HepG2 (cell line): ENCODE measurements around the gene PSMA3. TPM values are rescaled to one million over a fixed set of nuclear protein-coding genes. Genes with fewer than 3 reads are reported as not detected.
A peak's percentile ranks its signal among the peaks of the same experiment; 100 is the strongest.

Experiments
- AHDC1 ChIP-seq: sonication (generic); formaldehyde crosslinking; IDR thresholded peaks from 2 replicates; pipeline ENCODE4 v1.5.1; 2020; ENCODE audit warnings: mild to moderate bottlenecking, missing genetic modification reagents, borderline replicate concordance
- CHCHD3 ChIP-seq: sonication (generic); formaldehyde crosslinking; IDR thresholded peaks from 2 replicates; pipeline ENCODE4 v1.8.0; 2022; ENCODE audit warnings: mild to moderate bottlenecking, missing genetic modification reagents, moderate library complexity
- CHD4 ChIP-seq: fragments of 200-600 bp; sonication (generic); IDR thresholded peaks from 2 replicates; pipeline ENCODE4 v1.7.0; 2017; ENCODE audit warnings: mild to moderate bottlenecking, low read length, borderline replicate concordance
- EP300 ChIP-seq, 3 experiments: sonication (generic) in 1 of 3; formaldehyde crosslinking in 1 of 3; IDR thresholded peaks; 2 replicates each; pipeline versions ENCODE4 v1.5.1 to v1.6.1; 2011 to 2020; ENCODE audit warnings: low read depth in 2 of 3, low read length in 2 of 3, borderline replicate concordance in 1 of 3, improper control_type of control experiment in 1 of 3, mild to moderate bottlenecking in 1 of 3, missing genetic modification reagents in 1 of 3, moderate library complexity in 1 of 3
- HNF1B ChIP-seq: sonication (generic); formaldehyde crosslinking; IDR thresholded peaks from 2 replicates; pipeline ENCODE4 v1.5.1; 2020; ENCODE audit warnings: mild to moderate bottlenecking, moderate library complexity, missing genetic modification reagents
- IRF9 ChIP-seq: sonication (generic); formaldehyde crosslinking; IDR thresholded peaks from 2 replicates; pipeline ENCODE4 v1.8.0; 2022; ENCODE audit warnings: missing genetic modification reagents, mild to moderate bottlenecking, borderline replicate concordance
- JUN ChIP-seq: sonication (generic); formaldehyde crosslinking; IDR thresholded peaks from 2 replicates; pipeline ENCODE4 v1.4.0; 2020; ENCODE audit warnings: mild to moderate bottlenecking, missing genetic modification reagents
- KMT2B ChIP-seq: IDR thresholded peaks from 2 replicates; pipeline ENCODE4 v1.6.1; 2016; ENCODE audit warnings: missing genetic modification reagents, missing compliant biosample characterization
- MED13 ChIP-seq: sonication (generic); formaldehyde crosslinking; IDR thresholded peaks from 2 replicates; pipeline ENCODE4 v1.5.0; 2020; ENCODE audit warnings: missing genetic modification reagents
- SAP130 ChIP-seq: IDR thresholded peaks from 2 replicates; pipeline ENCODE4 v1.6.1; 2016; ENCODE audit warnings: low read depth
- SPEN ChIP-seq: sonication (generic); formaldehyde crosslinking; IDR thresholded peaks from 2 replicates; pipeline ENCODE4 v1.5.1; 2020; ENCODE audit warnings: low read depth, mild to moderate bottlenecking, missing genetic modification reagents
- WIZ ChIP-seq: sonication (generic); formaldehyde crosslinking; IDR thresholded peaks from 2 replicates; pipeline ENCODE4 v1.5.1; 2020; ENCODE audit warnings: mild to moderate bottlenecking, missing genetic modification reagents
- ZNF121 ChIP-seq: sonication (generic); formaldehyde crosslinking; IDR thresholded peaks from 2 replicates; pipeline ENCODE4 v1.5.0; 2020; ENCODE audit warnings: mild to moderate bottlenecking, missing genetic modification reagents
- ZNF124 ChIP-seq: sonication (generic); formaldehyde crosslinking; IDR thresholded peaks from 2 replicates; pipeline ENCODE4 v1.4.0; 2020; ENCODE audit warnings: missing genetic modification reagents
- ZNF224 ChIP-seq: sonication (generic); formaldehyde crosslinking; IDR thresholded peaks from 2 replicates; pipeline ENCODE4 v1.5.0; 2020; ENCODE audit warnings: mild to moderate bottlenecking, missing genetic modification reagents
- ZNF383 ChIP-seq: sonication (generic); formaldehyde crosslinking; IDR thresholded peaks from 2 replicates; pipeline ENCODE4 v1.4.0; 2020; ENCODE audit warnings: missing genetic modification reagents, mild to moderate bottlenecking, borderline replicate concordance
- ZNF510 ChIP-seq: sonication (generic); formaldehyde crosslinking; IDR thresholded peaks from 2 replicates; pipeline ENCODE4 v1.4.0; 2020; ENCODE audit warnings: low read depth, mild to moderate bottlenecking, missing genetic modification reagents
- ZNF512B ChIP-seq: sonication (generic); formaldehyde crosslinking; IDR thresholded peaks from 2 replicates; pipeline ENCODE4 v1.5.1; 2020; ENCODE audit warnings: missing genetic modification reagents, mild to moderate bottlenecking, borderline replicate concordance
- polyA plus RNA-seq, 8 experiments: library from polyadenylated mRNA; depleted of rRNA in 3 of 8; stranded (reverse) in 7 of 8; unstranded in 1 of 8; fragments of >200 nt; fragmentation: Illumina TruSeq in 4 of 8; extraction: Trizol in 4 of 8; gene quantifications; 2 replicates each; pipeline versions ENCODE4 v1.2.1 to v1.2.3, GENCODE V29; 2011 to 2016; ENCODE audit warnings: low read depth in 4 of 8, missing spikeins in 1 of 8, mixed read lengths in 1 of 8; ENCODE audit not compliant: insufficient read depth in 1 of 8
- total RNA-seq, 5 experiments: library from RNA; depleted of rRNA; stranded (reverse); fragments of >200 nt; fragmentation: Illumina TruSeq; extraction: Trizol; gene quantifications; 2 replicates each; pipeline ENCODE4 v1.2.3, GENCODE V29; 2016; ENCODE audit warnings: low read depth in 1 of 5

The PSMA3 gene
- total and polyA plus RNA-seq, 2 of the 13 experiments (the other 11 are each of a cell fraction or from before 2014, with no cell fraction given), result 232 to 275 TPM

- TF ChIP-seq AHDC1 (CRISPR knock-in tag), result peak; percentile 96
- TF ChIP-seq EP300 (IDR thresholded peaks at IDR 0.05; ENCODE audit: low read depth in 2 of 2, low read length in 2 of 2), result peak; percentile 18 to 85; a peak in 2 of 4 replicates
- peak; percentile 31; the same call in 1 of the 2 replicates for TF ChIP-seq EP300 (CRISPR knock-in tag; IDR thresholded peaks at IDR 0.05; ENCODE audit: borderline replicate concordance)
- no peak for TF ChIP-seq JUN (CRISPR knock-in tag)
- TF ChIP-seq ZNF124 (CRISPR knock-in tag), result no peak
- 0 out of 2 replicates have a peak, but pooled peaks have one; percentile 42 for TF ChIP-seq WIZ
- TF ChIP-seq CHD4, result no peak
- TF ChIP-seq SAP130 (CRISPR knock-in tag), result peak; percentile 84
- TF ChIP-seq CHCHD3, result no peak
- TF ChIP-seq ZNF383 (CRISPR knock-in tag), result no peak
- TF ChIP-seq ZNF121 (CRISPR knock-in tag), result no peak
- 0 out of 2 replicates have a peak, but pooled peaks have one; percentile 66 for TF ChIP-seq KMT2B (CRISPR knock-in tag)
- TF ChIP-seq ZNF224 (CRISPR knock-in tag), result no peak
- TF ChIP-seq MED13 (CRISPR knock-in tag), result no peak
- no peak for TF ChIP-seq ZNF512B (CRISPR knock-in tag)
- TF ChIP-seq ZNF510 (CRISPR knock-in tag), result no peak
- TF ChIP-seq SPEN, result peak; percentile 24; the same call in 1 of the 2 replicates
- no peak for TF ChIP-seq IRF9 (CRISPR knock-in tag)
- TF ChIP-seq HNF1B (CRISPR knock-in tag), result peak; percentile 63
Measured at GRCh38 chr14:58287607-58288042, 43.0 kb downstream of the PSMA3 start (continued).
